AG04450 (cell line): ENCODE data around the gene MEGF6. TPM values are rescaled to one million over a fixed set of nuclear protein-coding genes. Genes with fewer than 3 reads are reported as not detected.
"Not testable (repeated sequence)": the region's sequence is repeated elsewhere in the genome, so short reads cannot be mapped to it uniquely, and the experiment has no call there.

Experiments used
- CTCF ChIA-PET: fragments of 300-600, 350-600 bp; formaldehyde crosslinking; extraction: SDS; loops from one replicate; lab custom pipeline; 2022; ENCODE audit warnings: antibody characterized with exemption, inconsistent platforms; lab: Charles Lee
- POLR2A ChIA-PET: fragments of 350-600 bp; formaldehyde crosslinking; extraction: SDS; loops from one replicate; lab custom pipeline; 2021; ENCODE audit warnings: antibody characterized with exemption, inconsistent platforms; lab: Yijun Ruan, JAX
- DNase-seq: peaks from one replicate; pipeline ENCODE4 v3.0.0-alpha.2; 2011; ENCODE audit warnings: low read depth, low spot score
- H3K27ac ChIP-seq: one replicate; pipeline ENCODE4 v1.5.1; 2012; ENCODE audit warnings: low read depth, low read length, control low read depth
- H3K27me3 ChIP-seq: one replicate; pipeline ENCODE4 v1.6.0; 2012; ENCODE audit warnings: low read length; ENCODE audit not compliant: control insufficient read depth, insufficient read depth
- H3K4me3 ChIP-seq: 2 replicates; pipeline ENCODE4 v1.5.1; 2011; ENCODE audit warnings: mild to moderate bottlenecking, low read depth, low read length, control low read depth
- H3K9me3 ChIP-seq: 2 replicates; pipeline ENCODE4 v1.5.1; 2012; ENCODE audit warnings: low read length; ENCODE audit not compliant: control insufficient read depth, insufficient read depth
- polyA plus RNA-seq: library from polyadenylated mRNA; depleted of rRNA; stranded (reverse); fragments of >200 nt; gene quantifications from 2 replicates; pipeline ENCODE4 v1.2.3, GENCODE V29; 2011
- TF ChIP-seq, protein P1 (sequence below): IDR thresholded peaks from 2 replicates; pipeline ENCODE4 v1.5.1; 2011; ENCODE audit warnings: low read depth, low read length, control low read depth, inconsistent platforms

MEGF6 gene
- polyA plus RNA-seq, 1 experiment = 0.45 TPM

DNA sequence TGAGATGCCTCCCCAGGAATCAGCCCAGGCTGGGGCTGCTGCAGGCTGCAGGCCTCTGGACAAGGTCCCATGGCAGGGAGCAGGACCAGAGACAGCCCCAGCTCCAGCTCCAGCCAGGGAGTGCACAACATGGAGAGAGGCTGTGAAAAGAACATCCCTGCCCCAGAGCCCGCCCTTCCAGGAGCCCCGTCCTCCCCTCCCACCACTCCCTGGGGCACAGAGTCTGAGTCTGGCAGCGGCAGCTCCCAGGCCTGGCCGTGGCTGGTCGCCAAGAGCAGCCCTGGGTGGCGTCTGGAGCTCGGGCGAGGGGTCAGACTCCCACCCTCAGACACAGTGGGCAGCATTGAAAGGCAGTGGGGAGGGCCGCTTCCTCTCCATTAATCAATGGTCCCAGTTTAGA is 37.8 kb downstream of the MEGF6 start:
- Histone ChIP-seq H3K9me3 (peaks cover 12% of the 10 kb centered on the region; the same call in 1 of the 2 replicates), H3K4me3 (no peak overlapping the region), H3K27me3 (peaks cover 2% of the 10 kb centered on the region), H3K27ac (no peak overlapping the region)
- CTCF ChIA-PET = interaction anchor here (0.6 to 1.4 kb wide), 2 partner anchors 45 to 258 kb away, joined by 3 to 14 read pairs; no protein-coding TSS in a partner anchor
- TF ChIP-seq, protein P1, sequence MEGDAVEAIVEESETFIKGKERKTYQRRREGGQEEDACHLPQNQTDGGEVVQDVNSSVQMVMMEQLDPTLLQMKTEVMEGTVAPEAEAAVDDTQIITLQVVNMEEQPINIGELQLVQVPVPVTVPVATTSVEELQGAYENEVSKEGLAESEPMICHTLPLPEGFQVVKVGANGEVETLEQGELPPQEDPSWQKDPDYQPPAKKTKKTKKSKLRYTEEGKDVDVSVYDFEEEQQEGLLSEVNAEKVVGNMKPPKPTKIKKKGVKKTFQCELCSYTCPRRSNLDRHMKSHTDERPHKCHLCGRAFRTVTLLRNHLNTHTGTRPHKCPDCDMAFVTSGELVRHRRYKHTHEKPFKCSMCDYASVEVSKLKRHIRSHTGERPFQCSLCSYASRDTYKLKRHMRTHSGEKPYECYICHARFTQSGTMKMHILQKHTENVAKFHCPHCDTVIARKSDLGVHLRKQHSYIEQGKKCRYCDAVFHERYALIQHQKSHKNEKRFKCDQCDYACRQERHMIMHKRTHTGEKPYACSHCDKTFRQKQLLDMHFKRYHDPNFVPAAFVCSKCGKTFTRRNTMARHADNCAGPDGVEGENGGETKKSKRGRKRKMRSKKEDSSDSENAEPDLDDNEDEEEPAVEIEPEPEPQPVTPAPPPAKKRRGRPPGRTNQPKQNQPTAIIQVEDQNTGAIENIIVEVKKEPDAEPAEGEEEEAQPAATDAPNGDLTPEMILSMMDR = no peak
- POLR2A ChIA-PET = no interaction called here
- no peak for DNase-seq

DNA sequence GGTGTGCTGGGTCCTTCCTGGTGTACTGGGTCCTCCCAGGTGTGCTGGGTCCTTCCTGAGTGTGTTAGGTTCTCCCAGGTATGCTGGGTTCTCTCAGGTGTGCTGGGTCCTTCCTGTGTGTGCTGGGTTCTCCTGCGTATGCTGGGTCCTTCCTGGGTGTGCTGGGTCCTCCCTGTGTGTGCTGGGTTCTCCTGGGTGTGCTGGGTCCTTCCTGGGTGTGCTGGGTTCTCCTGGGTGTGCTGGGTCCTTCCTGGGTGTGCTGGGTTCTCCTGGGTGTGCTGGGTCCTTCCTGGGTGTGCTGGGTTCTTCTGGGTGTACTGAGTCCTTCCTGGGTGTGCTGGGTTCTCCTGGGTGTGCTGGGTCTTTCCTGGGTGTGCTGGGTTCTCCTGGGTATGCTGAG is 38.7 kb downstream of the MEGF6 start:
- H3K27me3 ChIP-seq, POLR2A ChIA-PET, DNase-seq, H3K27ac ChIP-seq, H3K4me3 ChIP-seq, H3K9me3 ChIP-seq: not testable (repeated sequence)
- CTCF ChIA-PET = interaction anchor here (1.4 kb wide), 1 partner anchor 46 kb away, joined by 3 read pairs; no protein-coding TSS in a partner anchor

DNA sequence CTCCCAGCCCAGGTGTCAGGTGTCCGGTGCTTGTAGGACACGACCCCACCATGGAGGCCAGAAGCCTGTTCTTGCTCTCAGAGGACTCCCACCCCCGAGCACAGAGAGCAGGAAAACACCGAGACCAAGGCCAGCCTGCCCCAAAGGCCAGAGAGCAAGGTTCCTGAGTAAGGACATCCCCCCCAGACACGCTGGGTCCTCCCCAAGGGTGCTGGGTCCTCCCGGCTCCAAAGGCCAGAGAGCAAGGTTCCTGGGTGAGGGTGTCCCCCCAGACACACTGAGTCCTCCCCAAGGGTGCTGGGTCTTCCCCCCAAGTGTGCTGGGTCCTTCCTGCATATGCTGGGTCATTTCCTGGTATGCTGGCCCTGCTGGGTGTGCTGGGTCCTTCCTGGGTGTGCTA is 40.0 kb downstream of the MEGF6 start:
- TF ChIP-seq, protein P1 = no peak

DNA sequence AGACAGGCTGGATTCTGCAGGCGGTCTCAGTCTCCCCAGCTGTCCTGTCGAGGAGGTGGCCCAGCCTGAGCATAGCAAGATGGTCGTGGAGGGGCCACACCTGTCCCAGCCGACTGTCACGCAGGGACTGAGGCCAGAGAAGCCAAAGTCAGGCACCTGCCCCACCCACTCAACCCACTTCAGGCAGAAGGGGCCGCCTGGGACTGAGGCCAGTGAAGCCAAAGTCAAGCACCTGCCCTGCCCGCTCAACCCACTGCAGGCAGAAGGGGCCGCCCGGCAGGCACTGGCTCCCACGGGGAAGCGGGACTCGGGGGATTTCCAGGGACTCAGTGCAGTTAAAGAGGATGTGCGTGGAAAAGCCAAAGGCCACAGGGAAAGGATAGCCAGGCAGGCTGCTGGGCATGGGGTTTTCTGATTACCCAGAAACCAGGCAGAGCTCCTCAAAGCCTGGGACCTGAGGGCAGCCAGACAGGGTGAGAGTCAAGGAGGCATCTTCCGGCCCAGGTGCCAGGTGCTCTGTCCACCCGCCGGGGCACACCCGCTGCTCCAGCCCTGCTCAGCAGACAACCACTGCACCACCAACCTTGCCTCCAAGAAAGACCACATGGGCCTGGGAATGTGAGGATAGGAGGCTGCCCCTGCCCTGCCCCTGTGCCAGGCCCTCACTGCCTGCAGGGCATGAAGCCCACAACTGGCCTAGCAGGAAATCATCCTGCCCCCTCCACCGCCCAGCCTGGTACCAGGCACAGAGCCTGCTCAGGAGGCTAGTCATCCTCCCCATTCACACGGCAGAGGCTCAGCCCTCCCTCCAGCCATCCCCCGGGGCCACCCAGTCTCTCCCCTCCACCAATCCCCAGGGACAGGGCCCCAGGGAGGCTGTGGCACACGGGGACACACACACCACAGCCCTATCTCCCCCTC is 41.0 kb downstream of the MEGF6 start:
- Histone ChIP-seq H3K27me3 (peaks cover 5% of the 10 kb centered on the region), H3K4me3 (no peak overlapping the region), H3K9me3 (no peaks in the 10 kb centered on the region; the same call in 1 of the 2 replicates), H3K27ac (no peak overlapping the region)
- ChIA-PET POLR2A (no interaction called here), CTCF (no interaction called here)
- TF ChIP-seq, protein P1 = no peak
- no peak for DNase-seq

More for the DNA sequence above, 40.0 kb downstream of the MEGF6 start:
- Histone ChIP-seq H3K9me3 (peaks cover 5% of the 10 kb centered on the region; the same call in 1 of the 2 replicates), H3K4me3 (no peak overlapping the region), H3K27ac (no peak overlapping the region), H3K27me3 (peaks cover 2% of the 10 kb centered on the region)
- no peak for DNase-seq
- POLR2A ChIA-PET = no interaction called here
- CTCF ChIA-PET = no interaction called here

DNA sequence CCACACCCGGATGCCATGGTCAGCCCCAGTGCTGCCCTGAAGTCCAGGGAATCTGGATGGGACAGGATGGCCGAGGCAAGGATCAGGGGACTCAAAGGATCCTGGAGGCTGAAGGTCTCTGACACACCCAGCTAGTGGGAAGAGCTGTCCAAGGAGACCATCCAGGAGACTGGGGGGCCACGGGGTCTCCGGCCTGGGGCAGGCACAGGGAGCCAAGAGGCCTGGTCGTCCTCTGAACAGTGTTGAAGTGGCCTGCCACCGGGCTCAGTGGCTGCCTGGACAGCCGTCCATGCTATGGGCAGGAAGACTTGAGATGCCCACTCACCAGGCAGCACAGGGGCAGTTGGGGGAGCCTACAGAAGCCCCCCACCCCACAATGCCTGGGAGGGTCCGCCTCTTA is 41.9 kb downstream of the MEGF6 start:
- no peak for DNase-seq
- H3K9me3 ChIP-seq = no peaks in the 10 kb centered on the region
- ChIA-PET CTCF (interaction anchor here (1.6 kb wide), 1 partner anchor 50 kb away, joined by 7 read pairs; no protein-coding TSS in a partner anchor), POLR2A (no interaction called here)
- TF ChIP-seq, protein P1 = no peak
- no peak overlapping the region for H3K4me3 ChIP-seq
- peaks cover 3% of the 10 kb centered on the region for H3K27me3 ChIP-seq
- H3K27ac ChIP-seq = no peak overlapping the region
